COLO829 (cell line): ENCODE data around the gene NUDT16L1.
A peak's percentile ranks its signal among the peaks of the same experiment; 100 is the strongest.
"Not testable (repeated sequence)": the region's sequence is repeated elsewhere in the genome, so short reads cannot be mapped to it uniquely, and the experiment has no call there.

Experiments used
- DNase-seq: peaks from one replicate; pipeline ENCODE4 v3.0.0; 2012; ENCODE audit warnings: low spot score

NUDT16L1 gene

GRCh38 chr16:4723071-4723767, 29.9 kb downstream of the NUDT16L1 start:
- DNase-seq: no peak

GRCh38 chr16:4724661-4725270, 31.4 kb downstream of the NUDT16L1 start:
- no peak for DNase-seq

GRCh38 chr16:4726616-4727015, 33.3 kb downstream of the NUDT16L1 start:
- no peak for DNase-seq

GRCh38 chr16:4728676-4729075, 35.3 kb downstream of the NUDT16L1 start:
- DNase-seq: no peak

- DNase-seq: no peak
Observed at GRCh38 chr16:4729876-4730275, 36.5 kb downstream of the NUDT16L1 start.

GRCh38 chr16:4733211-4733742, 39.9 kb downstream of the NUDT16L1 start:
- no peak for DNase-seq

GRCh38 chr16:4733747-4734062, 40.3 kb downstream of the NUDT16L1 start:
- no peak for DNase-seq

- DNase-seq: peak; percentile 94
Observed at GRCh38 chr16:4734063-4734729, 40.8 kb downstream of the NUDT16L1 start, which contains the start of the genes ANKS3 and DNAAF8. TSS of gene ANKS3 (minus strand) at chr16:4734271. CDS start at chr16:4730149, 4,122 bp downstream. TSS of gene DNAAF8 (plus strand) at chr16:4734537. CDS start at chr16:4736515, 1,978 bp downstream.

GRCh38 chr16:4734730-4735535, 41.6 kb downstream of the NUDT16L1 start:
- peak; percentile 81 for DNase-seq

GRCh38 chr16:4736546-4736945, 43.2 kb downstream of the NUDT16L1 start:
- DNase-seq: no peak

- DNase-seq: no peak
Observed at GRCh38 chr16:4737545-4737944, 44.2 kb downstream of the NUDT16L1 start.

GRCh38 chr16:4738370-4738769, 45.0 kb downstream of the NUDT16L1 start:
- DNase-seq: not testable (repeated sequence)

- DNase-seq: no peak
Observed at GRCh38 chr16:4743226-4743878, 50.0 kb downstream of the NUDT16L1 start.

GRCh38 chr16:4744555-4745273, 51.4 kb downstream of the NUDT16L1 start:
- no peak for DNase-seq

- DNase-seq: no peak
Observed at GRCh38 chr16:4745274-4745569, 51.9 kb downstream of the NUDT16L1 start.
